Stimulated activated effector memory CD8-positive, alpha-beta T cell treated with anti-CD3 and anti-CD28 coated beads, Interleukin-12 subunit alpha, Interleukin-12 subunit beta, amount 100 ng/mL, for 72 hours (primary cell): ENCODE data around the gene HDAC4.
A peak's percentile ranks its signal among the peaks of the same experiment; 100 is the strongest.

Source experiments
- ATAC-seq: fragments of 150-1000 bp; cut with Tn5 transposase; 2 replicates; pipeline ENCODE4 v1.10.0; 2021
- DNase-seq, 2 donors: peaks; one replicate each; pipeline ENCODE4 v3.0.0; 2021 to 2022; ENCODE audit warnings: low spot score in 2 of 2
- H3K27ac Mint-ChIP-seq: one replicate; pipeline ENCODE4 v1.8.0; 2022; ENCODE audit warnings: mild to moderate bottlenecking, mixed read lengths
- H3K36me3 Mint-ChIP-seq: one replicate; pipeline ENCODE4 v1.8.0; 2022; ENCODE audit warnings: mild to moderate bottlenecking, mixed read lengths
- H3K4me1 Mint-ChIP-seq: one replicate; pipeline ENCODE4 v1.8.0; 2022; ENCODE audit warnings: mixed read lengths
- H3K4me3 Mint-ChIP-seq: one replicate; pipeline ENCODE4 v1.8.0; 2022; ENCODE audit warnings: mild to moderate bottlenecking, mixed read lengths
- H3K9me3 Mint-ChIP-seq: one replicate; pipeline ENCODE4 v1.8.0; 2022; ENCODE audit warnings: mixed read lengths

Gene HDAC4

DNA sequence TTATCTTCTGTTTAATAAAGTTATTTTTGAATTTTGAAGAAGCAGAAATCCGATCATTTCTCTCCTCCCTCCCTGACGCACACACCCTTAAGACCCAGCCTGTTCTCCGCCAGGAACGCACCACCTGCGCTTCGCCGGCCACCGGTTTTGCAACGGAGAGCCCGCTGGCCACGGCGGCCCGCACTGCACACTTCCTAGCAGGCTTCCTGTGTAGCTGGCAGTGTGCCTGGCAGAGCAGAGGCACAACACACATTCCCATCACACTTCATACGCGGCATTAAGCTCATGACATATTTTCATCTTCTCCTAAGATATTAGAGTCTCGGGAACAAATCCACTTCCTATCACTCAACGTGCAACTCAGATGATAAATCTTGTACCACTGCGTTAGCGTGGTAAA is 148.0 kb downstream of the HDAC4 start:
- no peak overlapping the region for H3K27ac Mint-ChIP-seq
- H3K4me1 Mint-ChIP-seq: peaks cover 41% of the 10 kb centered on the region
- ATAC-seq: no peak

DNA sequence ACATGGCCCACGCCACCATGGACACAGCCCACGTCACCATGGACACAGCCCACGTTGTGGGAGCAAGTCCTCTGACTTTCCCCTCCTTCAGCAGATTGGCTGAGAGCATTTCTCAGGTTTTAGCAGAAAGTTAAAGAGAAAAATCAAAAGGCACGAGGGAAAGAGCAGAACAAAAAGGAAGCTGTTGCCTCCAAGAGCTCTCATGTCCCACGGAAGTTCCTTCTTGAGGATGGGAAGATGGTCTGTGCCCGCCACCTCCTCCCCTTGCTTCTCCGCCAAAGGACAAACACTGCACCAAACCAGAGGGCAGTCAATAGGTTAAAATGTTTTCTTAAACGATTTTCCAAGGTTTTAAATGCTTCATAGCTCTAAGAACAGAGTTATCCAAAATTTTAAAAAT is 148.4 kb downstream of the HDAC4 start:
- ATAC-seq (no peak), DNase-seq (no peak)
- H3K4me3 Mint-ChIP-seq: no peak overlapping the region
- H3K36me3 Mint-ChIP-seq: peaks cover 16% of the 10 kb centered on the region
- no peak overlapping the region for H3K27ac Mint-ChIP-seq
- H3K4me1 Mint-ChIP-seq: peaks cover 37% of the 10 kb centered on the region
- H3K9me3 Mint-ChIP-seq: no peaks in the 10 kb centered on the region

More for the DNA sequence above, 148.0 kb downstream of the HDAC4 start:
- Mint-ChIP-seq H3K4me3 (no peak overlapping the region), H3K9me3 (peaks cover 3% of the 10 kb centered on the region), H3K36me3 (peaks cover 11% of the 10 kb centered on the region)
- DNase-seq: no peak

DNA sequence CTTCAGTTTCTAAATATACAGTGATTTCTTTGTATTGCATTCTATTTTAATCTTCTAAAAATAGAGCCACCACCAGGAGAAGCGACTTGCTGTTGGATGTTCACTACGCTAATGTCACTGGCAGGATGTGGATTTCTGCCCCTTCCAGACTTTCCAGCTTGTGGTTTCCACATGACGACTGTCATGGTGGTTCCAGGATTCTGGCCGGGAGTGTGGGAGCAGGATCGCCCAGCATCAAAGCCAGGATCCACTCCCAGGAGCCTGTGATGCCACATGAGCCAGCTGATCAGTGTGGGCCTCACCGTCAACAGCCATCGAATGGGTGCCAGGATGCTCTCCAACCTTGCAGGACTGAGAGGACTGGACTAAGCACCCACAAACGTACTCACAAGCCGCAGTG is 148.8 kb downstream of the HDAC4 start:
- H3K27ac Mint-ChIP-seq: no peak overlapping the region
- no peak overlapping the region for H3K4me3 Mint-ChIP-seq
- no peak for ATAC-seq
- H3K36me3 Mint-ChIP-seq: peaks cover 16% of the 10 kb centered on the region
- no peaks in the 10 kb centered on the region for H3K9me3 Mint-ChIP-seq
- no peak for DNase-seq
- peaks cover 32% of the 10 kb centered on the region for H3K4me1 Mint-ChIP-seq

DNA sequence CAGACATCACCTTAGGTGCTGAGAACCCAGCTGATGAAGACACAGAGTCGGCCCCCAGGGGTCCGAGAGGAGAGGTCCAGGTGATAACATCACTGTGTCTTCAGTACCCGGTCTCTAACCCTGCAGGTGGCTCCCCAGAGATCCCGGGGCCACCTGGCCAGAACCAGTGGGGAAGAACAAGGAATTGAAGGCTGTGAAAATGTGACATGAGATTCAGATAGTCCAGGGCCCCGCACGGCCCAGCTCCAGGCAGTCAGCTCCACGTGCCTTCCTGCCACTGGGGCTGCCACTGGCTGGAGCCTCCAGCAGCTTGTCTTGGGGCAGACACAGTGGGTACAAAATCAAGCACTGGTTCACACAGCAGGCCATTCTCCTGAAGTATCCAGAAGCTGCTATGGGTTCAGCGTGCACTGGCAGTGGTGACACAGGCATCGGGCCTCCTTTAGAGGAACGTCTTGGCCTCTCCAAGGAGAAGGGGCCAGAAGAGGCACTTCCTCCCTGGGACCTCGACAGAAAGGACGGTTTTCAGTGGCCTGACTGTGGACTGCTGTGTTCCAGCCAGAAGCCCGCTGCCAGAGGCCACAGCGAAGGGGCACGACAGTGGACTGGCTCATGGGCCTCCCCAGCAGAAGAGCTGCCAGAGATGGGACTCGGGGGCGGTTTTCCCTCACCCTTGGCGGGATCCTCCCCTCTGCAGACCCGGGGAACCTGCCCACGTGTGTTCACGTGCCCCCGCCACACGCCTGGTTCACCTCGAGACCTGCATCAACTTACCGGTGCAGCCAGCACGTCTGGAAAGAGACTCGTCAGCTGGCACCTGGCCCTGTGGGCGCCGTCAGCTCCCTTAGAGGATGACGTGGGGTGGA is 150.4 kb downstream of the HDAC4 start:
- H3K4me3 Mint-ChIP-seq: no peak overlapping the region
- H3K27ac Mint-ChIP-seq: no peak overlapping the region
- no peak for ATAC-seq

DNA sequence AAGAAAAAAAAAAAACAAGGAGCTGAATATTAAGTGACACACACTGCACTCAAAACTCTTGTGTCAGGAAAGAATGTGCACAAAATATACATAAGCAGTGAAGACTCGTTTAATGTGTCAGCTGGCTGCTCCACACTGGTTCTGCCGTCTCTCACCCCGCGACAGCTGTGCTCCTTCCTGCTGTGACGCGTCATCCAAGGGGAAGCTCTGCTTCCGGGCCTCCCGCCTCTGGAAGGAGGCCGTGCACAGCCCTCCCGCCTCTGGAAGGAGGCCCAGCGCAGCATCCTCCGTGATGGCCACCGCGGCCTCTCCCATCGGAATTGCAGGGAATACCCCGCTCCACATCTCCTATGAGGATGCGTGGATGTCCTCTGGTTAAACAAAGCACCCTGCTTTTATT is 151.0 kb downstream of the HDAC4 start:
- Mint-ChIP-seq H3K4me3 (no peak overlapping the region), H3K9me3 (no peaks in the 10 kb centered on the region), H3K36me3 (peaks cover 16% of the 10 kb centered on the region), H3K4me1 (peaks cover 30% of the 10 kb centered on the region), H3K27ac (no peak overlapping the region)
- DNase-seq (no peak), ATAC-seq (no peak)

More for the DNA sequence above, 150.4 kb downstream of the HDAC4 start:
- Mint-ChIP-seq H3K9me3 (no peaks in the 10 kb centered on the region), H3K36me3 (peaks cover 16% of the 10 kb centered on the region), H3K4me1 (peaks cover 32% of the 10 kb centered on the region)
- no peak for DNase-seq

DNA sequence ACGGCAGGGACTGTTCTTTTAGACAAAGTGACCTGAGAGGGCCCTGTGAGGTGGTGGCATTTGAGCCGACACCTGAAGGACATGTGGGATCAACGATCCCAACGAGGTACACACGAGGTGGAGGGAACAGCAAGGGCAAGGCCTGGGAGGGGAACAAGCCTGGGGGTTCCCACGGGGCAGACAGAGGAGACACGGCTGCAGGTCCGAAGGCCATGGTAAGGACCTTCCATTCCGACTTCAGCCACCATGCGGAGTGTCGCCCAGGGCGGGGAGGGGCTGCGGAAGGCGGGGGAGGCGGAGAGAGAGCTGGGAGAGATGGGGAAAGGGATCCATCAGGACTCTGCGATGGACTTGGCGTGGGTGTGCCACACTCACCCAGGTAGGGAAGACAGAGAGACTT is 151.8 kb downstream of the HDAC4 start:
- ATAC-seq (no peak), DNase-seq (no peak)
- H3K36me3 Mint-ChIP-seq: peaks cover 16% of the 10 kb centered on the region
- no peak overlapping the region for H3K27ac Mint-ChIP-seq
- H3K4me3 Mint-ChIP-seq: no peak overlapping the region
- H3K9me3 Mint-ChIP-seq: no peaks in the 10 kb centered on the region
- H3K4me1 Mint-ChIP-seq: peaks cover 28% of the 10 kb centered on the region

DNA sequence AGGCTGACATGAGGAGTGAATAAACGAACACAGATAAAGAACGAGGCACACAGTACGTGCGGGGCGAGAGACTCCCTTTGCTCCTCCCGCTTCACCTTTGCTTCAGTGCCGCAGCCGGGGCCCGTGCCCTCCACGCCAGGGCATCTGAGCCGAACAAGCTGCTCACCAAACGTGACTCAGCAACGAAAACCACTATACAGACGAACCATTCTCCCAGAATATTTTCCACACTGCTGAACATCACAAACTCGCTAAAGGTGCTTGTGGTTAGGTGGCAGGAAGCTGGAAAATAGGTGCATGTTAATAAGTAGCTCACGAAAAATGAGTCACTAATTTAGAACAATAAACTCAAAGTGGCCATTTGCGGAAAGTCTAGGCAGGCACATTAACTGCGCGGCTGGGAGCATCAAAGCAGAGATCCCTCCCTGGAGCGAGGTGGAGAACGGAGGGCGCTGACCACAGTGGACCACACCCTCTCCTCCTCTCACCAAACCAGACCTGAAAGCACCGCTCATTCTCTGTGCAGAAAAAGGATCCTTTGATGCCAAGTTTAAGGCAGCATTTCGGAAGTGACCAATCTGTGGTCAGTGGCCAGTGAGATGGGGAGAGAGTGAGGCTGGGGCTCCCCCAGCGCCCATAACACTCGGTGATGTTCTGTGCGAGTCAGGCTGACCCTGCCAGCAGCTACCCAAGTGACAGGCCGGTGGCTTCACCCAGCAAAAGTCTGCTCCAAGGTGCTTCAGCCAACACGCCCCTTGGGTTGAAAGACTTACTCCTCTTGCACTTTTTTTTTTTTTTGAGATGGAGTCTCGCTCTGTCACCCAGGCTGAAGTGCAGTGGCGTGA is 153.2 kb downstream of the HDAC4 start:
- ATAC-seq: no peak
- Mint-ChIP-seq H3K4me3 (no peak overlapping the region), H3K36me3 (peaks cover 16% of the 10 kb centered on the region), H3K9me3 (no peaks in the 10 kb centered on the region), H3K27ac (no peak overlapping the region), H3K4me1 (peaks cover 20% of the 10 kb centered on the region)
- DNase-seq: no peak

DNA sequence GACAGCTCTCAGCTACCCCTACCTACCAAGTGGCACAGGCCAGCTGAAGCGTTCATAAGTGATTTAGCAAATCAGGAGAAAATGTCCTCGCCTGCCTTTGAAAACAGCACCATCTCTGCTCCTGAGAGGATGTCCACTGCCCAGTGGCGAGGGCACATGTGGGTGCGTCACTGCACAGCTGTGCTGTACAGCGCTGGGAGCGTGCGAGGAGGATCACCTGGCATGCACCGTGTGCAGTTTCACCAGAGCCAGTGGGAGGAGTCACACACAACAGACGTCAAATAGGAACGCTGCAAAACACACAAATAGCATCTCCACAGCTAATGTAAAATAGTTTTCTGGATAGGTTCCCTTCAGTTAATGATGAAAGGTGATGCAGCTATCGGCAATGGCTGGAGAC is 154.1 kb downstream of the HDAC4 start:
- no peak for DNase-seq
- H3K36me3 Mint-ChIP-seq: peaks cover 16% of the 10 kb centered on the region
- no peaks in the 10 kb centered on the region for H3K9me3 Mint-ChIP-seq
- H3K4me1 Mint-ChIP-seq: peaks cover 21% of the 10 kb centered on the region
- ATAC-seq: no peak
- H3K27ac Mint-ChIP-seq: no peak overlapping the region
- H3K4me3 Mint-ChIP-seq: no peak overlapping the region

DNA sequence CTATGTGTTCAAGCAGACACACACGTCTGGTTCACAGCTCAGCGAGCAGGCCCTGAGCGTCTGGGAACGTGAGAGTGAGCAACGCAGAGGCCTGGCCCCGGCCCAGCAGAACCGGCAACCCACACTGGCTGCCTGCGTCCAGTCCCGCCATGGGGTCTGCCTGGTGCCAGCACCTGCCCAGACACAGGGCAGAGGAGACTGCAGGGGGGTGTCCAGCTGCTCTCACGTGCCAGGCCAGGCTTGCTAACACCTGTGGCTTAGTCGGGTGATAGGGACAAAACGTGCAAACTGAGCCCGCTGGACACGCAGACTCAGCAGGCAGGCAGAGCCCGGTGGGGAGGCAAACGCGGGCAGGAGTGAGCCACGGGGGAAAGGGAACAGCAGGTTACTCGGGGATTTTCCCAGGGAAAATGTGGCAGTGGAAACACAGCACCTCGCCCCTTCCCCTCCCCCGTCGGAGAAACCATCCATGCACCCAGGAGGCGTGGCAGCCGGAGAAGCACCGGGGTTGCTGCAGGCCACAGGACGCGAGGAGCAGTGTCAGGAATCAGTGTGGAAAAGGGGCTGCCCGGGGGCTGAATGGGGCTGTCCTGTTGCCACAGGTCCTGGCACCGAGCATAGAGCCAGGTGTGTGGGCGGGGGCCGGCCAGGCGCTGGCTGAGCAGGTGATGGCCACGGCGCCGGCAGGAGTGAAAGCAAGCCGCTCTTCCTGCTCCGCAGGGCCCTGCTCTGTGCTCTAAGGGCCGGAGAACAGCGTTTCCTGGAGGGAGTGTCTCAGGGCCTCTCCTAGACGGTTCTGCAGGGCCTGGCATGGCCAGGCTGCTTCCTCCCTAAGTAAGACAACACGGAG is 154.7 kb downstream of the HDAC4 start:
- no peak overlapping the region for H3K27ac Mint-ChIP-seq
- ATAC-seq: no peak
- DNase-seq: no peak
- peaks cover 16% of the 10 kb centered on the region for H3K36me3 Mint-ChIP-seq
- H3K4me1 Mint-ChIP-seq: peaks cover 24% of the 10 kb centered on the region
- no peak overlapping the region for H3K4me3 Mint-ChIP-seq
- no peaks in the 10 kb centered on the region for H3K9me3 Mint-ChIP-seq

DNA sequence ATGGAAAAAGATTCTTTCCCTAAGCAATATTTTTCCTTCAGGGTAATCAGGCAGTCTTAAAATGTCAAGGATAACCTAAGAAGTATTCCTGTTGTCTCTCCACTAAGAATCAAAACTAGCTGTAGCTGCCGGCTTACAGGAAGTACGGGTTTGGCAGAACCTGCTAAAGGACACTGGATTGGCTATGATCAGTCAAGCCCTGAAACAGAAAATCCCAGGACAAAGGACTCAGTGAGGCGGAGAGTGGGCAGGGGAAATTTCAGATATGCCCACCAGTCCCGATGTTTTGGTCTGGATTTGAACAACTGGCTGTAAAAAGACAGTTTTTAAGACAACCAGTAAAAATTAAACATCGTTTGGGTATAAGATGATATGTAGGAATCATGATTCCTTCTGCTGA is 155.7 kb downstream of the HDAC4 start:
- no peaks in the 10 kb centered on the region for H3K9me3 Mint-ChIP-seq
- H3K27ac Mint-ChIP-seq: no peak overlapping the region
- no peak overlapping the region for H3K4me3 Mint-ChIP-seq
- peaks cover 26% of the 10 kb centered on the region for H3K4me1 Mint-ChIP-seq
- no peak for DNase-seq
- ATAC-seq: no peak
- H3K36me3 Mint-ChIP-seq: peaks cover 16% of the 10 kb centered on the region

DNA sequence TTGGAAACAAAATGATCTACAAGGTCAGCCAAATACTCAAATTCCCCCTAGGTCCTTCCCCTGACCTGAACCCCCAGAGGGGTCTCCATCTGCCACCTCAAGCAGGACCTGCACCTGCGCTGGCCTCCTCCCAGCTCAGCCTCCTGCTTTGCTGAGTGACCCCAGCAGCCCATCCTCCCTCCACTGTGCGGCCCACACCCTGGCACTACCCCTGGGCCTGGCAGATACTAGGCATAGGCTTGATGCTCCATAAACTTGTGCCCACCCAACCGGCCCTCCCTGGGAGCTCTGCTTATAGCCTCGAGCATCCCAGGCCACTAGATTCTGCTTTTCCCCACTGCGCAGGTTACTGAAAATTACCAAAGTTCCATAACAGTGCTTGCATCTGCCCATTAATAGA is 156.2 kb downstream of the HDAC4 start:
- no peak overlapping the region for H3K4me3 Mint-ChIP-seq
- peaks cover 16% of the 10 kb centered on the region for H3K36me3 Mint-ChIP-seq
- ATAC-seq (no peak), DNase-seq (no peak)
- H3K27ac Mint-ChIP-seq: no peak overlapping the region
- H3K4me1 Mint-ChIP-seq: peaks cover 30% of the 10 kb centered on the region
- H3K9me3 Mint-ChIP-seq: no peaks in the 10 kb centered on the region

DNA sequence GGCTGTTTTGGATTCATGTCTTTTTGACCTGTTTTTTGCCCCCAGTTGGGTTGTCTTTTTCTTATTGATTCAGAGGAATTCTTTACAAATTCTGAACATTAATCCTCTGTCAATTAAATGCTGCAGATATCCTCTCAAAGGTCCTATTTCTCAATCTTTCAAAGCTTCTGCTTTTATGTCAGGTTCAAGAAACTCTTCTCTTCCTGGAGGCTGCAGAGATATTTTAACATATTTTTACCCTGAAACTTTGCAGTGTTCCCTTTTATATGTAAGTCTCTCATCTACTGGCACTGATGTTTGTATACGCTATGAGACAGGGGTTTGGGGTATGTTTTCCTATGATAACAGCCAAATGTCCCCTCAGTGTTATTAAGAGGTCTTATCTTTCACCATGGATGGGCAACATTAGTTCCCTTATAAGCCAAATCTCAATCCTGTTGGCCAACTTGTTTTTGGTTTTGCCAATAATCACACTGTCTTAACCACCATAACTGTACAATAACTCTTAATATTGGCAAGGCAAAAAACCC is 159.3 kb downstream of the HDAC4 start:
- DNase-seq: no peak
- Mint-ChIP-seq H3K9me3 (no peaks in the 10 kb centered on the region), H3K27ac (no peak overlapping the region), H3K4me3 (no peak overlapping the region), H3K36me3 (no peaks in the 10 kb centered on the region), H3K4me1 (peaks cover 30% of the 10 kb centered on the region)
- no peak for ATAC-seq

DNA sequence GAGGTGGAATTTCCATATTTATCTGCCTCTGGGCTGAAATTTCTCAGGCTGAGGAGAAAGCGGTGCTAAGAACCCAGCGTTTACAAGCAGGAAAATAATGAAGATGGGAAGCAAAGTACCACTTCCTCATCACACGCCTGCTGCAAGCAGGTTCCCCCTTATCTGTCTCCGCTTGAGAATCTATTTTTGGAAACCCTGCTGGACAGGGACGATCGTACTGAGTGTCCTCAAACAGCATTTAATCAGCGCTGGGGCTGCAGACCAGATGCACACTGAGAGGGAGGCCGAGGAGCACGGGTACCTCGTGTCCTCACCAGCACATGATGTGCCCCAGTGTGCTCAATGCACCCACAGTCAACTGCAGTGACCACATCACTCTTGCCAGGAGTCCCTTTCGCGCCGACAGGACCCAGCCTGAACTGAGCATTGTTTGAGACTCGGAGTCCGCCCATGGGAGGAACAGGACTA is 160.4 kb downstream of the HDAC4 start:
- no peaks in the 10 kb centered on the region for H3K36me3 Mint-ChIP-seq
- peak overlapping the region; percentile 39 for H3K27ac Mint-ChIP-seq
- ATAC-seq (no peak), DNase-seq (no peak)
- H3K4me1 Mint-ChIP-seq: peaks cover 30% of the 10 kb centered on the region
- no peak overlapping the region for H3K4me3 Mint-ChIP-seq
- no peaks in the 10 kb centered on the region for H3K9me3 Mint-ChIP-seq

DNA sequence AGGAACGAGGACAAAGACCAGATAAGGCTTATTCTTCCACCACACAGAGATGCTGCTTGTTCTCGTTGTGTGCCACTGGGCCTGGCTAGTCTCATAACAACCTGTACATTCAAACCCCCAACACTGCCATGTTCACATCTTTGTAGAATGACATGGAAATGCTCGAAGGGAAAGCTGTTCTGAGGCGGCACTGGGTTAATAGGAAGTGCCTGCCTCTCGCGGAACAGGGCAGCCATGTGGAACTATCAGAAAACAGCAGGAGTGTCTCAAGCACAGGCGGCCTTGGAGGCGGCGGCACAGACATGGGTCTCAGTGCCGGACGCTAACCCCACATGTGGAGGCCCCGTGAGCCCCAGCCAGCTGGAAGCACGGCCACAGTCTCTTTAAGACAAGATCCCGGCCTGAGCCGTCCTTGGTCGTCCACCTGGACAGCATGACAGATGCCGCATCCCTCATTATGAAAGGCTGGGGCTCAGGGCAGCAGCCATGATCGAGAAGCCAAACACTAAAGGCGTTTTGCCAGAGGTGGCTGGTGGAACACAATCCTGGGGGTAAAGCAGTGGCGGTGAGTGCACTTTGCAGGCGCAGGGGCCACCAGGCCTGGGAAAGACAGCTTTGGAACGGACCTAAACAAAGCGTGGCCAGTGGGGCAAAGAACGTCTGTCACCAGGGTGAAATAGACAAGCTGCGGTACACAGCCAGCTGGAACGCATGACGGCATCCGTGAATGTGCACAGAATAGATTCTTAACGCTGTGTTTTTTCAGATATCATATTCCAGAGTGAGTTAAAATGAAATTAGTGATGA is 161.0 kb downstream of the HDAC4 start:
- Mint-ChIP-seq H3K27ac (peak overlapping the region; percentile 39), H3K4me1 (peaks cover 29% of the 10 kb centered on the region)
- no peak for ATAC-seq

More for the DNA sequence above, 161.0 kb downstream of the HDAC4 start:
- no peak for DNase-seq
- H3K36me3 Mint-ChIP-seq: no peaks in the 10 kb centered on the region
- H3K9me3 Mint-ChIP-seq: no peaks in the 10 kb centered on the region
- H3K4me3 Mint-ChIP-seq: no peak overlapping the region
